GM19452 (cell line): Measurements from ENCODE around the gene TENM4.
"Not testable (repeated sequence)": the region's sequence is repeated elsewhere in the genome, so short reads cannot be mapped to it uniquely, and the experiment has no call there.

ENCODE experiments used
- ATAC-seq: cut with Tn5 transposase; IDR thresholded peaks from one replicate; pipeline ENCODE4 v1.9.1; 2021; ENCODE audit not compliant: unreplicated experiment

Gene TENM4

GRCh38 chr11:78879094-78879980 is 561.5 kb downstream of the TENM4 start:
- not testable (repeated sequence) for ATAC-seq

GRCh38 chr11:78878631-78879030 is 562.2 kb downstream of the TENM4 start:
- ATAC-seq: no peak

GRCh38 chr11:78876676-78877075 is 564.2 kb downstream of the TENM4 start:
- no peak for ATAC-seq

GRCh38 chr11:78870655-78871054 is 570.2 kb downstream of the TENM4 start:
- ATAC-seq: no peak

- ATAC-seq: no peak
These were observed 571.5 kb downstream of the TENM4 start for GRCh38 chr11:78869293-78869692.

GRCh38 chr11:78868563-78868962 is 572.3 kb downstream of the TENM4 start:
- no peak for ATAC-seq

GRCh38 chr11:78860720-78861422 is 580.0 kb downstream of the TENM4 start:
- ATAC-seq: no peak

GRCh38 chr11:78857688-78858087 is 583.1 kb downstream of the TENM4 start:
- no peak for ATAC-seq

GRCh38 chr11:78856211-78856610 is 584.6 kb downstream of the TENM4 start:
- ATAC-seq: no peak

- ATAC-seq: no peak
These were observed 585.7 kb downstream of the TENM4 start for GRCh38 chr11:78855116-78855515.

GRCh38 chr11:78853521-78853920 is 587.3 kb downstream of the TENM4 start:
- ATAC-seq: no peak

GRCh38 chr11:78851878-78852586 is 588.8 kb downstream of the TENM4 start:
- no peak for ATAC-seq

- no peak for ATAC-seq
These were observed 590.8 kb downstream of the TENM4 start for GRCh38 chr11:78850078-78850477.

- no peak for ATAC-seq
These were observed 594.6 kb downstream of the TENM4 start for GRCh38 chr11:78846269-78846668.

GRCh38 chr11:78845496-78845895 is 595.3 kb downstream of the TENM4 start:
- ATAC-seq: no peak

- ATAC-seq: no peak
These were observed 599.3 kb downstream of the TENM4 start for GRCh38 chr11:78841456-78842060.

- no peak for ATAC-seq
These were observed 600.2 kb downstream of the TENM4 start for GRCh38 chr11:78840623-78841022.

- ATAC-seq: no peak
These were observed 600.6 kb downstream of the TENM4 start for GRCh38 chr11:78840200-78840599.

GRCh38 chr11:78838417-78838816 is 602.4 kb downstream of the TENM4 start:
- no peak for ATAC-seq

GRCh38 chr11:78835646-78836045 is 605.2 kb downstream of the TENM4 start:
- no peak for ATAC-seq

GRCh38 chr11:78834886-78835285 is 605.9 kb downstream of the TENM4 start:
- ATAC-seq: no peak
